Liver (tissue), 9 donors: ENCODE results near the gene ABCA12. TPM values are rescaled to one million over a fixed set of nuclear protein-coding genes. Genes with fewer than 3 reads are reported as not detected.

Source experiments
- DNase-seq: peaks from one replicate; pipeline ENCODE4 v3.0.0-alpha.2; 2017; ENCODE audit warnings: low spot score
- H3K27ac ChIP-seq, 2 donors: one replicate each; pipeline ENCODE4 v1.7.0; 2013; ENCODE audit warnings: inconsistent platforms in 2 of 2, low read length in 2 of 2, control low read depth in 1 of 2, low read depth in 1 of 2, mild to moderate bottlenecking in 1 of 2
- H3K27me3 ChIP-seq, 4 donors: one replicate each; pipeline versions ENCODE4 v1.6.1 to v1.7.0; 2013; ENCODE audit warnings: low read length in 3 of 4, inconsistent platforms in 1 of 4, mild to moderate bottlenecking in 1 of 4, moderate library complexity in 1 of 4; ENCODE audit not compliant: control insufficient read depth in 4 of 4, insufficient read depth in 4 of 4
- H3K36me3 ChIP-seq, 4 donors: one replicate each; pipeline versions ENCODE4 v1.6.1 to v1.7.0; 2013; ENCODE audit warnings: low read length in 3 of 4, mild to moderate bottlenecking in 3 of 4, low read depth in 1 of 4, moderate library complexity in 1 of 4; ENCODE audit not compliant: control insufficient read depth in 4 of 4, insufficient read depth in 3 of 4
- H3K4me1 ChIP-seq, 4 donors: one replicate each; pipeline versions ENCODE4 v1.6.1 to v1.7.0; 2013; ENCODE audit warnings: low read length in 3 of 4, mild to moderate bottlenecking in 3 of 4, moderate library complexity in 1 of 4; ENCODE audit not compliant: control insufficient read depth in 4 of 4, insufficient read depth in 4 of 4
- H3K4me3 ChIP-seq, 3 donors: one replicate each; pipeline versions ENCODE4 v1.6.1 to v1.7.0; 2013; ENCODE audit warnings: low read length in 3 of 3, control low read depth in 1 of 3, low read depth in 1 of 3, mild to moderate bottlenecking in 1 of 3
- H3K9ac ChIP-seq, 2 donors: one replicate each; pipeline ENCODE4 v1.7.0; 2013; ENCODE audit warnings: low read length in 2 of 2, mild to moderate bottlenecking in 2 of 2, moderate library complexity in 2 of 2, control low read depth in 1 of 2, low read depth in 1 of 2
- H3K9me3 ChIP-seq, 4 donors: one replicate each; pipeline versions ENCODE4 v1.6.1 to v1.7.0; 2013; ENCODE audit warnings: low read length in 3 of 4; ENCODE audit not compliant: control insufficient read depth in 4 of 4
- EGR1 ChIP-seq, 2 donors: IDR thresholded peaks; 2 replicates each; pipeline ENCODE4 v1.6.1; 2016 to 2018; ENCODE audit warnings: antibody characterized with exemption in 2 of 2, low read depth in 2 of 2
- FOXA1 ChIP-seq: IDR thresholded peaks from 2 replicates; pipeline ENCODE4 v1.6.1; 2016; ENCODE audit warnings: antibody characterized with exemption
- FOXA2 ChIP-seq: IDR thresholded peaks from 2 replicates; pipeline ENCODE4 v1.6.1; 2016; ENCODE audit warnings: antibody characterized with exemption
- GABPA ChIP-seq, 2 donors: IDR thresholded peaks in 1 of 2; conservative IDR thresholded peaks in 1 of 2; 2 replicates each; pipeline ENCODE4 v1.6.1; 2016; ENCODE audit warnings: antibody characterized with exemption in 2 of 2, mild to moderate bottlenecking in 1 of 2, moderate library complexity in 1 of 2
- HNF4A ChIP-seq, 2 donors: conservative IDR thresholded peaks; 2 replicates each; pipeline ENCODE4 v1.6.1; 2016; ENCODE audit warnings: antibody characterized with exemption in 2 of 2, mild to moderate bottlenecking in 2 of 2
- HNF4G ChIP-seq: IDR thresholded peaks from 2 replicates; pipeline ENCODE4 v1.6.1; 2016; ENCODE audit warnings: antibody characterized with exemption
- JUND ChIP-seq, 2 donors: IDR thresholded peaks; 2 replicates each; pipeline ENCODE4 v1.6.1; 2016; ENCODE audit warnings: antibody characterized with exemption in 2 of 2
- NR2F2 ChIP-seq: IDR thresholded peaks from 2 replicates; pipeline ENCODE4 v1.6.1; 2016; ENCODE audit warnings: antibody characterized with exemption
- RAD21 ChIP-seq, 2 donors: IDR thresholded peaks; 2 replicates each; pipeline ENCODE4 v1.6.1; 2016; ENCODE audit warnings: antibody characterized with exemption in 2 of 2, mild to moderate bottlenecking in 2 of 2
- RXRA ChIP-seq, 2 donors: IDR thresholded peaks; 2 replicates each; pipeline ENCODE4 v1.6.1; 2017 to 2018; ENCODE audit warnings: antibody characterized with exemption in 2 of 2, mild to moderate bottlenecking in 1 of 2
- SP1 ChIP-seq: IDR thresholded peaks from 2 replicates; pipeline ENCODE4 v1.6.1; 2018; ENCODE audit warnings: antibody characterized with exemption, mild to moderate bottlenecking
- TAF1 ChIP-seq: conservative IDR thresholded peaks from 2 replicates; pipeline ENCODE4 v1.6.1; 2016; ENCODE audit warnings: antibody characterized with exemption, mild to moderate bottlenecking
- YY1 ChIP-seq: IDR thresholded peaks from 2 replicates; pipeline ENCODE4 v1.6.1; 2016; ENCODE audit warnings: antibody characterized with exemption, mild to moderate bottlenecking
- WGBS: extraction: QIAGEN DNeasy Blood & Tissue Kit; methylation state at CpG from one replicate; pipeline ENCODE4 v1.1.7; 2013; 5-methylcytosine and 5-hydroxymethylcytosine counted together
- polyA plus RNA-seq, 2 donors: library from polyadenylated mRNA; stranded (reverse) in 1 of 2; unstranded in 1 of 2; fragments of 200-250 nt in 1 of 2; fragments of >200 nt in 1 of 2; fragmentation: Nextera tagmentation in 1 of 2; extraction: Ambion mirVana in 1 of 2; gene quantifications; one replicate each; pipeline versions ENCODE4 v1.2.1 to v1.2.3, GENCODE V29; 2013 to 2015
- total RNA-seq, 2 donors: library from RNA; depleted of rRNA; stranded (reverse); fragments of >200 nt; gene quantifications; one replicate each; pipeline ENCODE4 v1.2.3, GENCODE V29; 2014
- TF ChIP-seq, protein P1 (sequence below): IDR thresholded peaks from 2 replicates; pipeline ENCODE4 v1.6.1; 2016; ENCODE audit warnings: antibody characterized with exemption, mild to moderate bottlenecking
- TF ChIP-seq, protein P2 (sequence below): IDR thresholded peaks from 2 replicates; pipeline ENCODE4 v1.6.1; 2016; ENCODE audit warnings: antibody characterized with exemption
- TF ChIP-seq, protein P3 (sequence below): IDR thresholded peaks from 2 replicates; pipeline ENCODE4 v1.6.1; 2016; ENCODE audit warnings: antibody characterized with exemption
- TF ChIP-seq, protein P4 (sequence below): IDR thresholded peaks from 2 replicates; pipeline ENCODE4 v1.6.1; 2016; ENCODE audit warnings: antibody characterized with exemption
- TF ChIP-seq, protein P5 (sequence below): fragments of 150-350 bp; IDR thresholded peaks from 2 replicates; pipeline ENCODE4 v1.5.1; 2017; ENCODE audit warnings: improper control_type of control experiment, low read depth, low read length; ENCODE audit not compliant: missing input control
- donor health status: healthy.
- donor health status: healthy.
- donor health status: healthy.
- donor health status: healthy.
- donor health status: healthy.

The ABCA12 gene
- total and polyA plus RNA-seq, 4 donors, result 0.03 TPM; not detected in 3

DNA sequence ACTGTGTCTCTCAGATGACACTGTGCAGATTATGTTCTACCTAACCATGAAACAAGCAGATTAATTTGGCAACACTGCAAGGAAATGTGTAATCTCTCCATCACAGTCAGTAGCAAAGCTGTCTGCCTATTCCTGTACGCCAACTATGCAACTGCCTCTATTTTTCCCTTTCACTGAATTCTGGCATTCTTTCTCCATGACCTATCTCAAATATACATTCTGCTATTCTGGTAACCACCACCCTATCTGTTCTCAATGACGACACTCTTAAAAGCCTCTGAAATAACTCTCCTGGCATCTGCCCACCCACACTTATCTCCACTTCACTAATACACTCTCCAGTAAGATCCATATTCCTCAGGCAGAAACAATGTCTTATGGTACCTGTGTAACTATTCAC, 78.7 kb downstream of the ABCA12 start:
- Histone ChIP-seq H3K9ac (no peak overlapping the region), H3K36me3 (no peaks in the 10 kb centered on the region), H3K27ac (no peak overlapping the region), H3K27me3 (peaks cover 0 to 3% (median 0%) of the 10 kb centered on the region in 4 donors), H3K4me3 (no peak overlapping the region), H3K4me1 (no peaks in the 10 kb centered on the region), H3K9me3 (no peaks in the 10 kb centered on the region)
- no peak for TF ChIP-seq JUND (IDR thresholded peaks at IDR 0.05)
- TF ChIP-seq, protein P1, sequence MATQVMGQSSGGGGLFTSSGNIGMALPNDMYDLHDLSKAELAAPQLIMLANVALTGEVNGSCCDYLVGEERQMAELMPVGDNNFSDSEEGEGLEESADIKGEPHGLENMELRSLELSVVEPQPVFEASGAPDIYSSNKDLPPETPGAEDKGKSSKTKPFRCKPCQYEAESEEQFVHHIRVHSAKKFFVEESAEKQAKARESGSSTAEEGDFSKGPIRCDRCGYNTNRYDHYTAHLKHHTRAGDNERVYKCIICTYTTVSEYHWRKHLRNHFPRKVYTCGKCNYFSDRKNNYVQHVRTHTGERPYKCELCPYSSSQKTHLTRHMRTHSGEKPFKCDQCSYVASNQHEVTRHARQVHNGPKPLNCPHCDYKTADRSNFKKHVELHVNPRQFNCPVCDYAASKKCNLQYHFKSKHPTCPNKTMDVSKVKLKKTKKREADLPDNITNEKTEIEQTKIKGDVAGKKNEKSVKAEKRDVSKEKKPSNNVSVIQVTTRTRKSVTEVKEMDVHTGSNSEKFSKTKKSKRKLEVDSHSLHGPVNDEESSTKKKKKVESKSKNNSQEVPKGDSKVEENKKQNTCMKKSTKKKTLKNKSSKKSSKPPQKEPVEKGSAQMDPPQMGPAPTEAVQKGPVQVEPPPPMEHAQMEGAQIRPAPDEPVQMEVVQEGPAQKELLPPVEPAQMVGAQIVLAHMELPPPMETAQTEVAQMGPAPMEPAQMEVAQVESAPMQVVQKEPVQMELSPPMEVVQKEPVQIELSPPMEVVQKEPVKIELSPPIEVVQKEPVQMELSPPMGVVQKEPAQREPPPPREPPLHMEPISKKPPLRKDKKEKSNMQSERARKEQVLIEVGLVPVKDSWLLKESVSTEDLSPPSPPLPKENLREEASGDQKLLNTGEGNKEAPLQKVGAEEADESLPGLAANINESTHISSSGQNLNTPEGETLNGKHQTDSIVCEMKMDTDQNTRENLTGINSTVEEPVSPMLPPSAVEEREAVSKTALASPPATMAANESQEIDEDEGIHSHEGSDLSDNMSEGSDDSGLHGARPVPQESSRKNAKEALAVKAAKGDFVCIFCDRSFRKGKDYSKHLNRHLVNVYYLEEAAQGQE, result no peak
- no peak for TF ChIP-seq TAF1
- TF ChIP-seq FOXA2, result no peak
- TF ChIP-seq, protein P2, sequence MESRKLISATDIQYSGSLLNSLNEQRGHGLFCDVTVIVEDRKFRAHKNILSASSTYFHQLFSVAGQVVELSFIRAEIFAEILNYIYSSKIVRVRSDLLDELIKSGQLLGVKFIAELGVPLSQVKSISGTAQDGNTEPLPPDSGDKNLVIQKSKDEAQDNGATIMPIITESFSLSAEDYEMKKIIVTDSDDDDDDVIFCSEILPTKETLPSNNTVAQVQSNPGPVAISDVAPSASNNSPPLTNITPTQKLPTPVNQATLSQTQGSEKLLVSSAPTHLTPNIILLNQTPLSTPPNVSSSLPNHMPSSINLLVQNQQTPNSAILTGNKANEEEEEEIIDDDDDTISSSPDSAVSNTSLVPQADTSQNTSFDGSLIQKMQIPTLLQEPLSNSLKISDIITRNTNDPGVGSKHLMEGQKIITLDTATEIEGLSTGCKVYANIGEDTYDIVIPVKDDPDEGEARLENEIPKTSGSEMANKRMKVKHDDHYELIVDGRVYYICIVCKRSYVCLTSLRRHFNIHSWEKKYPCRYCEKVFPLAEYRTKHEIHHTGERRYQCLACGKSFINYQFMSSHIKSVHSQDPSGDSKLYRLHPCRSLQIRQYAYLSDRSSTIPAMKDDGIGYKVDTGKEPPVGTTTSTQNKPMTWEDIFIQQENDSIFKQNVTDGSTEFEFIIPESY, result no peak
- no peak for TF ChIP-seq HNF4A (conservative IDR thresholded peaks at IDR 0.05)
- TF ChIP-seq YY1, result no peak
- TF ChIP-seq FOXA1, result no peak
- no peak for TF ChIP-seq SP1
- TF ChIP-seq, protein P3, sequence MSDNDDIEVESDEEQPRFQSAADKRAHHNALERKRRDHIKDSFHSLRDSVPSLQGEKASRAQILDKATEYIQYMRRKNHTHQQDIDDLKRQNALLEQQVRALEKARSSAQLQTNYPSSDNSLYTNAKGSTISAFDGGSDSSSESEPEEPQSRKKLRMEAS, result no peak
- TF ChIP-seq RAD21 (IDR thresholded peaks at IDR 0.05), result no peak
- no peak for TF ChIP-seq NR2F2
- TF ChIP-seq GABPA (IDR thresholded peaks at IDR 0.05 in 1 of 2, conservative IDR thresholded peaks at IDR 0.05 in 1 of 2), result no peak
- no peak for TF ChIP-seq RXRA (IDR thresholded peaks at IDR 0.05)
- no peak for TF ChIP-seq EGR1 (IDR thresholded peaks at IDR 0.05; ENCODE audit: low read depth in 2 of 2)
- no peak for TF ChIP-seq HNF4G
- TF ChIP-seq, protein P4, sequence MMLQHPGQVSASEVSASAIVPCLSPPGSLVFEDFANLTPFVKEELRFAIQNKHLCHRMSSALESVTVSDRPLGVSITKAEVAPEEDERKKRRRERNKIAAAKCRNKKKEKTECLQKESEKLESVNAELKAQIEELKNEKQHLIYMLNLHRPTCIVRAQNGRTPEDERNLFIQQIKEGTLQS, result no peak
- TF ChIP-seq, protein P5, sequence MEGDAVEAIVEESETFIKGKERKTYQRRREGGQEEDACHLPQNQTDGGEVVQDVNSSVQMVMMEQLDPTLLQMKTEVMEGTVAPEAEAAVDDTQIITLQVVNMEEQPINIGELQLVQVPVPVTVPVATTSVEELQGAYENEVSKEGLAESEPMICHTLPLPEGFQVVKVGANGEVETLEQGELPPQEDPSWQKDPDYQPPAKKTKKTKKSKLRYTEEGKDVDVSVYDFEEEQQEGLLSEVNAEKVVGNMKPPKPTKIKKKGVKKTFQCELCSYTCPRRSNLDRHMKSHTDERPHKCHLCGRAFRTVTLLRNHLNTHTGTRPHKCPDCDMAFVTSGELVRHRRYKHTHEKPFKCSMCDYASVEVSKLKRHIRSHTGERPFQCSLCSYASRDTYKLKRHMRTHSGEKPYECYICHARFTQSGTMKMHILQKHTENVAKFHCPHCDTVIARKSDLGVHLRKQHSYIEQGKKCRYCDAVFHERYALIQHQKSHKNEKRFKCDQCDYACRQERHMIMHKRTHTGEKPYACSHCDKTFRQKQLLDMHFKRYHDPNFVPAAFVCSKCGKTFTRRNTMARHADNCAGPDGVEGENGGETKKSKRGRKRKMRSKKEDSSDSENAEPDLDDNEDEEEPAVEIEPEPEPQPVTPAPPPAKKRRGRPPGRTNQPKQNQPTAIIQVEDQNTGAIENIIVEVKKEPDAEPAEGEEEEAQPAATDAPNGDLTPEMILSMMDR, result no peak
- DNase-seq, result no peak
- 38% methylated on average over 2 of the region's 2 CpGs for WGBS
